HG03457 (cell line): ENCODE results near the gene OTX2.

Experiments used
- ATAC-seq: cut with Tn5 transposase; IDR thresholded peaks from one replicate; pipeline ENCODE4 v1.9.1; 2021; ENCODE audit warnings: moderate number of reproducible peaks; ENCODE audit not compliant: unreplicated experiment

The OTX2 gene

GRCh38 chr14:56810147-56810719 is at the start of gene OTX2:
OTX2 (minus strand) TSS chr14:56810479; CDS start chr14:56805456, 5,023 bp downstream.
- no peak for ATAC-seq

- ATAC-seq = no peak
Measured at GRCh38 chr14:56858422-56858821, 48.1 kb upstream of the OTX2 start.

GRCh38 chr14:56857216-56857615 is 46.9 kb upstream of the OTX2 start:
- no peak for ATAC-seq

GRCh38 chr14:56855891-56856461 is 45.7 kb upstream of the OTX2 start:
- ATAC-seq = no peak

- no peak for ATAC-seq
Measured at GRCh38 chr14:56854325-56854724, 44.0 kb upstream of the OTX2 start.

- ATAC-seq = no peak
Measured at GRCh38 chr14:56846970-56847930, 37.0 kb upstream of the OTX2 start.

GRCh38 chr14:56844406-56845002 is 34.2 kb upstream of the OTX2 start:
- ATAC-seq = no peak

- no peak for ATAC-seq
Measured at GRCh38 chr14:56841611-56842010, 31.3 kb upstream of the OTX2 start.

GRCh38 chr14:56840221-56840620 is 29.9 kb upstream of the OTX2 start:
- ATAC-seq = no peak

GRCh38 chr14:56829151-56829550 is 18.9 kb upstream of the OTX2 start:
- ATAC-seq = no peak

- ATAC-seq = no peak
Measured at GRCh38 chr14:56826214-56826613, 15.9 kb upstream of the OTX2 start.

- no peak for ATAC-seq
Measured at GRCh38 chr14:56821805-56822610, 11.7 kb upstream of the OTX2 start.

- ATAC-seq = no peak
Measured at GRCh38 chr14:56821177-56821576, 10.9 kb upstream of the OTX2 start.

GRCh38 chr14:56817396-56817921 is 7.2 kb upstream of the OTX2 start:
- no peak for ATAC-seq

GRCh38 chr14:56816574-56817391 is 6.5 kb upstream of the OTX2 start:
- ATAC-seq = no peak

- ATAC-seq = no peak
Measured at GRCh38 chr14:56815745-56816144, 5.5 kb upstream of the OTX2 start.

GRCh38 chr14:56814969-56815700 is 4.9 kb upstream of the OTX2 start:
- ATAC-seq = no peak

- no peak for ATAC-seq
Measured at GRCh38 chr14:56814519-56814959, 4.3 kb upstream of the OTX2 start.

- no peak for ATAC-seq
Measured at GRCh38 chr14:56813143-56813551, 2.9 kb upstream of the OTX2 start.
